H9 (cell line): ENCODE data around the gene MYO1F. TPM values are rescaled to one million over a fixed set of nuclear protein-coding genes. Genes with fewer than 3 reads are reported as not detected.

Experiments used
- DNase-seq: peaks from one replicate; pipeline ENCODE4 v3.0.0-alpha.2; 2017
- H2AFZ ChIP-seq: one replicate; pipeline ENCODE4 v1.6.1; 2013; ENCODE audit warnings: mild to moderate bottlenecking, low read length, control low read depth, moderate library complexity
- H2AK5ac ChIP-seq: 2 replicates; pipeline ENCODE4 v1.6.1; 2013; ENCODE audit warnings: low read length, control low read depth, mixed read lengths; ENCODE audit not compliant: insufficient read length
- H2BK120ac ChIP-seq: one replicate; pipeline ENCODE4 v1.6.1; 2013; ENCODE audit warnings: low read depth, mild to moderate bottlenecking, low read length, control low read depth, inconsistent platforms; ENCODE audit not compliant: poor library complexity, severe bottlenecking
- H2BK12ac ChIP-seq: 2 replicates; pipeline ENCODE4 v1.6.1; 2013; ENCODE audit warnings: low read length, control low read depth, mixed read lengths, low read depth; ENCODE audit not compliant: insufficient read length
- H2BK15ac ChIP-seq: 2 replicates; pipeline ENCODE4 v1.6.1; 2013; ENCODE audit warnings: low read depth, low read length, control low read depth
- H2BK20ac ChIP-seq: one replicate; pipeline ENCODE4 v1.6.1; 2013; ENCODE audit warnings: low read depth, mild to moderate bottlenecking, low read length, control low read depth, inconsistent platforms; ENCODE audit not compliant: poor library complexity, severe bottlenecking
- H2BK5ac ChIP-seq: 2 replicates; pipeline ENCODE4 v1.6.1; 2013; ENCODE audit warnings: low read length, control low read depth, mixed read lengths; ENCODE audit not compliant: insufficient read length
- H3K14ac ChIP-seq: 2 replicates; pipeline ENCODE4 v1.6.1; 2013; ENCODE audit warnings: low read length, control low read depth; ENCODE audit not compliant: insufficient read depth
- H3K18ac ChIP-seq: 2 replicates; pipeline ENCODE4 v1.6.1; 2013; ENCODE audit warnings: low read depth, mild to moderate bottlenecking, mixed read lengths, low read length, control low read depth; ENCODE audit not compliant: insufficient read length
- H3K23ac ChIP-seq: 2 replicates; pipeline ENCODE4 v1.6.1; 2013; ENCODE audit warnings: low read length, control low read depth, mixed read lengths, low read depth; ENCODE audit not compliant: insufficient read length
- H3K23me2 ChIP-seq: 2 replicates; pipeline ENCODE4 v1.6.1; 2013; ENCODE audit warnings: low read depth, mild to moderate bottlenecking, mixed read lengths, low read length, control low read depth; ENCODE audit not compliant: insufficient read length, poor library complexity, severe bottlenecking
- H3K27ac ChIP-seq: 2 replicates; pipeline ENCODE4 v1.5.1; 2013; ENCODE audit warnings: low read length, control low read depth, mixed read lengths, low read depth; ENCODE audit not compliant: insufficient read length
- H3K27me3 ChIP-seq: 2 replicates; pipeline ENCODE4 v1.6.1; 2013; ENCODE audit warnings: low read length, control low read depth, inconsistent platforms; ENCODE audit not compliant: insufficient read depth
- H3K4ac ChIP-seq: 2 replicates; pipeline ENCODE4 v1.6.1; 2013; ENCODE audit warnings: low read depth, mild to moderate bottlenecking, control low read depth, inconsistent platforms, low read length, moderate library complexity
- H3K4me1 ChIP-seq: 2 replicates; pipeline ENCODE4 v1.6.1; 2013; ENCODE audit warnings: low read length, control low read depth, inconsistent platforms; ENCODE audit not compliant: insufficient read depth
- H3K4me2 ChIP-seq: 2 replicates; pipeline ENCODE4 v1.6.1; 2013; ENCODE audit warnings: low read length, control low read depth, mixed read lengths; ENCODE audit not compliant: insufficient read length, insufficient read depth
- H3K56ac ChIP-seq: 2 replicates; pipeline ENCODE4 v1.6.1; 2013; ENCODE audit warnings: low read depth, mild to moderate bottlenecking, mixed read lengths, low read length, control low read depth; ENCODE audit not compliant: insufficient read length
- H3K79me1 ChIP-seq: 2 replicates; pipeline ENCODE4 v1.6.1; 2013; ENCODE audit warnings: low read depth, mild to moderate bottlenecking, moderate library complexity, low read length, control low read depth, inconsistent platforms; ENCODE audit not compliant: insufficient read depth, poor library complexity, severe bottlenecking
- H3K79me2 ChIP-seq: 2 replicates; pipeline ENCODE4 v1.6.1; 2013; ENCODE audit warnings: low read length, control low read depth, inconsistent platforms; ENCODE audit not compliant: insufficient read depth
- H3K9ac ChIP-seq: 2 replicates; pipeline ENCODE4 v1.6.1; 2013; ENCODE audit warnings: low read length, control low read depth, mixed read lengths; ENCODE audit not compliant: insufficient read length; ENCODE audit errors: extremely low read depth
- H3K9me3 ChIP-seq: one replicate; pipeline ENCODE4 v1.6.1; 2013; ENCODE audit warnings: low read depth, low read length, inconsistent platforms; ENCODE audit not compliant: control insufficient read depth
- H3T11ph ChIP-seq: one replicate; pipeline ENCODE4 v1.6.1; 2013; ENCODE audit warnings: mild to moderate bottlenecking, low read length, control low read depth, inconsistent platforms
- H4K20me1 ChIP-seq: one replicate; pipeline ENCODE4 v1.6.1; 2013; ENCODE audit not compliant: control insufficient read depth, insufficient read length, insufficient read depth
- H4K5ac ChIP-seq: 2 replicates; pipeline ENCODE4 v1.6.1; 2013; ENCODE audit warnings: low read depth, mild to moderate bottlenecking, mixed read lengths, low read length, control low read depth; ENCODE audit not compliant: insufficient read length
- H4K8ac ChIP-seq: replicated peaks from 2 replicates; pipeline ENCODE4 v1.6.1; 2013; ENCODE audit warnings: low read length, control low read depth, mixed read lengths, low read depth; ENCODE audit not compliant: insufficient read length
- H4K91ac ChIP-seq: 2 replicates; pipeline ENCODE4 v1.6.1; 2013; ENCODE audit warnings: low read depth, mild to moderate bottlenecking, moderate library complexity, mixed read lengths, low read length, control low read depth; ENCODE audit not compliant: insufficient read length
- H3K27ac Mint-ChIP-seq, 3 experiments: 2 replicates in 2 of 3; 3 replicates in 1 of 3; pipeline ENCODE4 v1.8.0; 2020 to 2021; ENCODE audit warnings: mixed read lengths in 3 of 3, mild to moderate bottlenecking in 1 of 3, moderate library complexity in 1 of 3
- H3K27me3 Mint-ChIP-seq: 2 replicates; pipeline ENCODE4 v1.8.0; 2021; ENCODE audit warnings: low read depth, mild to moderate bottlenecking, moderate library complexity, mixed read lengths
- H3K36me3 Mint-ChIP-seq, 3 experiments: 2 replicates in 2 of 3; 3 replicates in 1 of 3; pipeline ENCODE4 v1.8.0; 2020 to 2021; ENCODE audit warnings: low read depth in 3 of 3, mixed read lengths in 3 of 3; ENCODE audit not compliant: insufficient read depth in 1 of 3
- H3K4me1 Mint-ChIP-seq, 2 experiments: 2 replicates each; pipeline ENCODE4 v1.8.0; 2020; ENCODE audit warnings: mixed read lengths in 2 of 2
- H3K4me3 Mint-ChIP-seq, 2 experiments: 2 replicates in 1 of 2; 3 replicates in 1 of 2; pipeline ENCODE4 v1.8.0; 2020 to 2021; ENCODE audit warnings: mild to moderate bottlenecking in 2 of 2, mixed read lengths in 2 of 2, moderate library complexity in 1 of 2
- H3K9me3 Mint-ChIP-seq, 2 experiments: 2 replicates in 1 of 2; 3 replicates in 1 of 2; pipeline ENCODE4 v1.8.0; 2020; ENCODE audit warnings: mild to moderate bottlenecking in 2 of 2, mixed read lengths in 2 of 2, moderate library complexity in 1 of 2
- WGBS: extraction: QIAGEN DNeasy Blood & Tissue Kit; methylation state at CpG from one replicate; pipeline ENCODE4 v1.1.7; 2013; ENCODE audit warnings: missing lambda C conversion rate, low lambda C conversion rate, mixed read lengths; ENCODE audit not compliant: insufficient read length; ENCODE audit errors: extremely low coverage; 5-methylcytosine and 5-hydroxymethylcytosine counted together
- total RNA-seq: library from RNA; stranded (reverse); gene quantifications from 2 replicates; pipeline ENCODE4 v1.2.1, GENCODE V29; 2021
- TF ChIP-seq, protein P1 (sequence below): fragments of 200-600 bp; sonication (generic); conservative IDR thresholded peaks from 3 replicates; pipeline ENCODE4 v1.8.0; 2021; ENCODE audit warnings: antibody characterized with exemption, mild to moderate bottlenecking

The MYO1F gene
- total RNA-seq, 1 experiment from 2014 or later = 1.0 TPM

DNA sequence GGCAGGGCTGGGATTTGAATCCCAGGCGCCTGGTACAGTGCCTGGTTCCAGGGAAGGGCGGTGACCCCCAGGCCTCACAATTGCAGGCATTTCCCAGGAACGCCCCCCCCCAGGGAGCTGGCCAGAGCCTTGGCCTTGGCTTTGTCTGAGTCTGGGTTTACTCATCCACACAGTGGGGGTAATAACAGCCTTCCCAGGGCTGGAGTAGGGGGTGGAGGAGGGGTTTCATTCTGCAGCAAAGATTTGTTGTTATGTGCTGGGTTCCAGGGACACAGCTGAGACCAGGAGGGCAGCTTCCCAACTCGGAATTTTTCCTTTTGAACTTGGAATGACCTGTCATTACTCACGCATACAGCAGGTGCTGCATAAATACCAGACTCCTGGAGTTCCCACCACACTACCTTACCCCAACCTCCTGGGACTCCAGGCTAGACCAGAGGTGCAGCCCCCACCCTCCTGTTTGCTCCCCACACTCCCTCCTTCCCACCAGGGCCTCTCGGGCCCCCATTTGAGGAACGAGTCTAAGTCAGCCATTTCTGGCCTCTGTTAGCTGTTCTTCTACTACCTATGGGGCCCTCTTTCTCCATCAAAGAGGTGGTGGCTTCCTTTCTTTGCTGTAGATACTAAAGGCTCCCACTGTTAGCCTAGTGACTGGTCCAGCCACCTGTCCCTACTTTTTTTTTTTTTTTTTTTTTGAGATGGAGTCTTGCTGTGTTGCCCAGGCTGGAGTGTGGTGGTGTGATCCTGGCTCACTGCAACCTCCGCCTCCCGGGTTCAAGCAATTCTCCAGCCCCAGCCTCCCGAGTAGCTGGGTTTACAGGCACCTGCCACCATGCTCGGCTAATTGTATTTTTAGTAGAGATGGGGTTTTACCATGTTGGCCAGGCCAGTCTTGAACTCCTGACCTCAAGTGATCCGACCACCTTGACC, 34.9 kb upstream of the MYO1F start:
- peaks cover 31 to 44% of the 10 kb centered on the region in 2 experiments for H3K4me1 Mint-ChIP-seq

More for the DNA sequence above, 34.9 kb upstream of the MYO1F start:
- H2BK20ac ChIP-seq = no peak overlapping the region
- no peak overlapping the region for H3K56ac ChIP-seq
- no peak overlapping the region for H2AFZ ChIP-seq
- H3K4me2 ChIP-seq = no peak overlapping the region
- no peak overlapping the region for H2BK5ac ChIP-seq
- H3K27ac ChIP-seq = no peak overlapping the region
- peaks cover 6% of the 10 kb centered on the region for H3K4me1 ChIP-seq
- H3K79me2 ChIP-seq = no peaks in the 10 kb centered on the region
- no peak overlapping the region for H2BK120ac ChIP-seq
- H3K14ac ChIP-seq = no peak overlapping the region
- H3K4me3 Mint-ChIP-seq = peak overlapping the region; percentile 40 to 74
- H3K9me3 Mint-ChIP-seq = no peaks in the 10 kb centered on the region; a peak in 1 of 5 replicates
- H3K23me2 ChIP-seq = peaks cover 8% of the 10 kb centered on the region
- H4K91ac ChIP-seq = no peak overlapping the region
- no peaks in the 10 kb centered on the region for H4K20me1 ChIP-seq
- no CpG with 5 or more reads among the region's 12 CpGs for WGBS
- H4K5ac ChIP-seq = no peak overlapping the region
- no peak overlapping the region for H2BK15ac ChIP-seq
- peak overlapping the region; percentile 64 to 82 (median 70); a peak in 4 of 7 replicates for H3K27ac Mint-ChIP-seq
- peaks cover 1 to 8% (median 7%) of the 10 kb centered on the region in 3 experiments; a peak in 6 of 7 replicates for H3K36me3 Mint-ChIP-seq
- H2BK12ac ChIP-seq = no peak overlapping the region
- DNase-seq = peak; percentile 54
- no peak overlapping the region for H3T11ph ChIP-seq
- H3K9ac ChIP-seq = no peak overlapping the region
- TF ChIP-seq, protein P1, sequence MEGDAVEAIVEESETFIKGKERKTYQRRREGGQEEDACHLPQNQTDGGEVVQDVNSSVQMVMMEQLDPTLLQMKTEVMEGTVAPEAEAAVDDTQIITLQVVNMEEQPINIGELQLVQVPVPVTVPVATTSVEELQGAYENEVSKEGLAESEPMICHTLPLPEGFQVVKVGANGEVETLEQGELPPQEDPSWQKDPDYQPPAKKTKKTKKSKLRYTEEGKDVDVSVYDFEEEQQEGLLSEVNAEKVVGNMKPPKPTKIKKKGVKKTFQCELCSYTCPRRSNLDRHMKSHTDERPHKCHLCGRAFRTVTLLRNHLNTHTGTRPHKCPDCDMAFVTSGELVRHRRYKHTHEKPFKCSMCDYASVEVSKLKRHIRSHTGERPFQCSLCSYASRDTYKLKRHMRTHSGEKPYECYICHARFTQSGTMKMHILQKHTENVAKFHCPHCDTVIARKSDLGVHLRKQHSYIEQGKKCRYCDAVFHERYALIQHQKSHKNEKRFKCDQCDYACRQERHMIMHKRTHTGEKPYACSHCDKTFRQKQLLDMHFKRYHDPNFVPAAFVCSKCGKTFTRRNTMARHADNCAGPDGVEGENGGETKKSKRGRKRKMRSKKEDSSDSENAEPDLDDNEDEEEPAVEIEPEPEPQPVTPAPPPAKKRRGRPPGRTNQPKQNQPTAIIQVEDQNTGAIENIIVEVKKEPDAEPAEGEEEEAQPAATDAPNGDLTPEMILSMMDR = no peak
- H3K79me1 ChIP-seq = no peaks in the 10 kb centered on the region
- H3K9me3 ChIP-seq = no peaks in the 10 kb centered on the region
- H3K4ac ChIP-seq = no peak overlapping the region
- no peak overlapping the region for H2AK5ac ChIP-seq
- H3K27me3 ChIP-seq = no peaks in the 10 kb centered on the region
- H3K27me3 Mint-ChIP-seq = no peaks in the 10 kb centered on the region; the same call in none of the 2 replicates
- no peak overlapping the region for H4K8ac ChIP-seq
- no peak overlapping the region for H3K18ac ChIP-seq
- no peak overlapping the region for H3K23ac ChIP-seq
